NCI-H1417 treated with DMSO at 0.1 percent for 48 hours (cell line): Measurements from ENCODE around the gene CEP95.

ENCODE experiments used
- DNase-seq: peaks from one replicate; lab custom pipeline; 2025; lab: John Stamatoyannopoulos, UW

The CEP95 gene

GRCh38 chr17:64520359-64520758 lies 13.6 kb downstream of the CEP95 start:
- DNase-seq = no peak

GRCh38 chr17:64527914-64528313 lies 21.1 kb downstream of the CEP95 start:
- no peak for DNase-seq

GRCh38 chr17:64529221-64529620 lies 22.4 kb downstream of the CEP95 start:
- no peak for DNase-seq

- no peak for DNase-seq
Measured at GRCh38 chr17:64531955-64532371, 25.2 kb downstream of the CEP95 start.

- DNase-seq = no peak
Measured at GRCh38 chr17:64532409-64532808, 25.6 kb downstream of the CEP95 start.

GRCh38 chr17:64533784-64534183 lies 27.0 kb downstream of the CEP95 start:
- DNase-seq = no peak

GRCh38 chr17:64534187-64534586 lies 27.4 kb downstream of the CEP95 start:
- no peak for DNase-seq

- DNase-seq = no peak
Measured at GRCh38 chr17:64535357-64535756, 28.6 kb downstream of the CEP95 start.

- DNase-seq = no peak
Measured at GRCh38 chr17:64536913-64537312, 30.1 kb downstream of the CEP95 start.

GRCh38 chr17:64537488-64537887 lies 30.7 kb downstream of the CEP95 start:
- DNase-seq = no peak

GRCh38 chr17:64538508-64539130 lies 31.8 kb downstream of the CEP95 start:
- no peak for DNase-seq

GRCh38 chr17:64540118-64540776 lies 33.5 kb downstream of the CEP95 start:
- no peak for DNase-seq

- DNase-seq = no peak
Measured at GRCh38 chr17:64544742-64545141, 38.0 kb downstream of the CEP95 start.

GRCh38 chr17:64546716-64547115 lies 39.9 kb downstream of the CEP95 start:
- no peak for DNase-seq

GRCh38 chr17:64547319-64547718 lies 40.5 kb downstream of the CEP95 start:
- DNase-seq = no peak

GRCh38 chr17:64551461-64551860 lies 44.7 kb downstream of the CEP95 start:
- DNase-seq = no peak

GRCh38 chr17:64554028-64554637 lies 47.4 kb downstream of the CEP95 start:
- no peak for DNase-seq

GRCh38 chr17:64555281-64555680 lies 48.5 kb downstream of the CEP95 start:
- no peak for DNase-seq

GRCh38 chr17:64564098-64564497 lies 57.3 kb downstream of the CEP95 start:
- DNase-seq = no peak

GRCh38 chr17:64565563-64565962 lies 58.8 kb downstream of the CEP95 start:
- no peak for DNase-seq

- DNase-seq = no peak
Measured at GRCh38 chr17:64571746-64572145, 65.0 kb downstream of the CEP95 start.

GRCh38 chr17:64572682-64573154 lies 65.9 kb downstream of the CEP95 start:
- no peak for DNase-seq

GRCh38 chr17:64573214-64573613 lies 66.4 kb downstream of the CEP95 start:
- DNase-seq = no peak
